HG03064 (cell line): Measurements from ENCODE around the gene FAM228B.

Experiments
- ATAC-seq: cut with Tn5 transposase; IDR thresholded peaks from one replicate; pipeline ENCODE4 v1.9.1; 2021; ENCODE audit warnings: low read depth; ENCODE audit not compliant: unreplicated experiment

The FAM228B gene

GRCh38 chr2:24200799-24201198, 77.5 kb downstream of the FAM228B start:
- no peak for ATAC-seq

DNA sequence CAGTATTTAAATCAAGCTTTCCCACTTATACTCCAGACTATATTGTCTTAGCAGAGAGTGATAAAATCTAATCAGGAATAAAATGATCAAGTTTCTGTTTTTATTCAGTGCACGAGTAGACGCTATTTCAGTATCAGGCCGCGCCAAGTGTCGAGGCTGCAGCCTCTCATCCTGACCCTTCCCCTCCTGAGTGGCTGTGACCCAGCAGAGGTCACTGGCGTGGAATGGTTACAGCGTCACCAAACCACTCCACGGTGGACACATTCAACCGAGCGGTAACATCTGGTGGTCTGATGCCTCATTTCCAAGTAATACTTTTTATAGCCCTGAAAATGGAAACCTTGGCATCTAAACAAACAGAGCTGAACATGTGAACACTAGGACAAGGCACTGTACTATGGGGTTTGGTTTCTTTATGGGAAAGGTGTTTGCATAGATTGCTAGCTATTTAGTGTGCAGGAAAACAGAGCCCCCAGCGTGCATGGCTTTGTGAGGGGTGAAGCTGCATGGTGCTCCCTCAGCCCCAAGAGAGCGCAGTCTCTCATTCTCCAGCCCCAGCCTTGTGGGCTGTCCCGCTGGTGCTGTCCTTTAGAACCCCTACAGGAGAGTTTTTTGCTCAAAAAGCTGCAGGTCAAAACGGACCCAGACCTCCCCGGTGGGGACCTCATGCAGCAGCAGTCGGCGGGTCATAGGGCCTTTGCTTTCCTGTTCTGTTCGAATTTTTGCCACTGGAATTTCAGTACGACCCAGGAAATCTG, 79.9 kb downstream of the FAM228B start:
- no peak for ATAC-seq

DNA sequence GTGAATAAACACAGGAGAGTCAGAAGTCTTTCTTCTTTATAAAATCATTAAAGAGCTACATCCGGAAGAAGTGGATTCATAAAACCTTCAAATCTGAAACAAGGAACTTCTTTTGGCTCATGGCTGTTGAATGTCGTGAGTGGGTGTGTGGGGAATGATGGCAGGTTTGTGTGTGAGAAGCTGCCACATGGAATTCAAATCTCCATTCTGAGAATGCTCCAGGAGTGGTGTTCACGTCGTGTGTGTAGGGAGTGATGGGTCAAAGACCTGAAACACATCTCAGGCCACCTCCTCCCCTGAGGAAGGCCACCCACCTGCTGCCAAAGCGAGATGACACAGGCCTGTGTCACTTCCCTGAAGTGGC, 80.5 kb downstream of the FAM228B start:
- no peak for ATAC-seq

- no peak for ATAC-seq
Measured at GRCh38 chr2:24204505-24204904, 81.2 kb downstream of the FAM228B start.

DNA sequence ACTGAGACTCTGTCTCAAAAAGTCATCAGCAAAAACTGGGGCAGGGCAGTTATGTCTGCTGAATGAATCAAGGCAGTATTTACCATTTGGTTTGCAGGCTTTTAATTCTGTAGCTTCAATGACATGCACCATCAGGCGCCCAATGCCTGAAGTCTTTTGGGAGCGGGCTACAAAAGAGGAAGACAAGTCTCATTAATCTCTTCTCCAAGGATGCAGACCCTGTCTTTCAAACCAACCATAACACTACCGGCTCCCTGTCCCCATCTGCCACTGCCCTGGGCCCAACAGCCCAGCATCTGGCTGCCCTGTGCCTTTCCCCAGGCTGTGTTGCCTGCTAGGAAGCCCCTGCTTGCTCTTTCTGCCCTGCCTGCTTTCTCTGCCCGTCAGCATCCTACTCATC, 81.9 kb downstream of the FAM228B start:
- ATAC-seq, result no peak

- no peak for ATAC-seq
Measured at GRCh38 chr2:24206242-24206641, 83.0 kb downstream of the FAM228B start.

DNA sequence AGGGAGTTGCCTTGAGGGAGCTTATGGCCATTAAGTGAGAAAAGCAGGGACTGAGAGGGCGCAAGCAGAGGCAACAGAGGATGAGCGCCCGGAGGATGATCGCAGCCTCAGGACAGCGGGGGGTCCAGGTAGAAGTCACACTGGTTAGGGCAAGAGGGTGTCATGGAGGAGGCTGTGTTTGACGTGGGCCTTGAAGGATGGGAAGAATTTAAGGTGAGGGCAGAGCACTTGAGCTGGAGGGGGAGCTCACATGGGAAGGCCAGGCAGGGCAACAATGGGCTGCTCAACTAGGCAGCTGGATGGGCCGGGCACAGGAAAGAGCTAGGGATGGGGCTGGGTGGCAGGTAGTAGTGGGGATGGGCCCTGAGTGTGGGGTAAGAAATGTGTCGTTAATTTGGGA, 83.4 kb downstream of the FAM228B start:
- ATAC-seq, result no peak

DNA sequence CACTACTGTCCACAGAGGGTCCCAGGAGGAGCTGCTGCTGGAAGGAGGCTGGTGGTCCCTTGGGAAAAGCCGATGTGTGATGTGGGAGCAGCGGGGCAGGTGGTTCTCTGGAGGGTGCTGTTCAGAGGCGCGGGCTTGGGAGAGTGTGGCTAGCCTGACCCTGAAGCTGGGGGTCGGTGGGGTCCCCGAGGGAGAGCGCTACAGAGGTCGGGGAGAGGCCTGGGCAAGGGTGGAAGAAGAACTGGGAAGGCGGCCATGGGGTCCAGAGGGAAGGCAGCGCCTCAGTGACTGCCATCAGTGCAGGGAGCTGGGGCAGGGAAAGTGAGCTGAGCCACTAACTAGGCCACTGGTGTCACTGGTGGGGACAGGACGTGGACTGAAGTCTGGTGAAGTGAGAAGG, 84.1 kb downstream of the FAM228B start:
- no peak for ATAC-seq

- ATAC-seq, result no peak
Measured at GRCh38 chr2:24208490-24208889, 85.2 kb downstream of the FAM228B start.

DNA sequence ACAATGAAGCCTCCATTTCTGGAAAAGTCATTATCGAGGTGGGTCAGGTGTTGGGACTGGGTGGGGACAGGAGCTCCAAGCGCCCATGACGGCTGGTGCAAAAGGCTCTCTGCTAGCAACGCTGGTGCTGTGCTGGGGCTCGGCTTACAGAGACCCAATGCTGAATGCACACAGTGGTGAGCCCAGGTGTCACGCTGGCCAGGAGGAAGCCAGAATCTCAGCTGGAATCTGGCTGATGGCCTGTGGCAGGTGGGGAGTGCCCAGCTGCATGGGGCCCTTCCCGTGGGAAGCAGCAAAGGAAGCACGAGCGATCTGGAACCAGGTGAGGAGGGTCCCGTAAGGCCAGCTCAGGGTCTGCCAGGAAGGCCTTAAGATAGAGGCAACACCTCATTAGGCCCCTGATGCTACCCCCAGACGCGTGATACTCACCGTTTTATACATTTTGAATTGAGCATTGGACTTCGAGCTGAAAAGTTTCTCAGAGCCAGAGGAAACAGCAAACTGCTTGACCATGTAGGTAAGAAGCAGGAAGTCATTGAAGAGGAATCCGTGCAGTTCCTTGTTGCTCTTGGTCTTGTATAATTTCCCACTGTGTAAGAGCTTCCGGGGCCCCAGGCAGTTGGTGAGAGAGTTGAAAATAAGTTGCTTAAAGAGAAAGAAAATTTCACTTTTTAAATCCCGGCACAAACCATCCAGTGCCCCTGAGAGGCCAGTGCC, 86.3 kb downstream of the FAM228B start:
- ATAC-seq, result no peak

- ATAC-seq, result no peak
Measured at GRCh38 chr2:24210106-24210455, 86.8 kb downstream of the FAM228B start.

DNA sequence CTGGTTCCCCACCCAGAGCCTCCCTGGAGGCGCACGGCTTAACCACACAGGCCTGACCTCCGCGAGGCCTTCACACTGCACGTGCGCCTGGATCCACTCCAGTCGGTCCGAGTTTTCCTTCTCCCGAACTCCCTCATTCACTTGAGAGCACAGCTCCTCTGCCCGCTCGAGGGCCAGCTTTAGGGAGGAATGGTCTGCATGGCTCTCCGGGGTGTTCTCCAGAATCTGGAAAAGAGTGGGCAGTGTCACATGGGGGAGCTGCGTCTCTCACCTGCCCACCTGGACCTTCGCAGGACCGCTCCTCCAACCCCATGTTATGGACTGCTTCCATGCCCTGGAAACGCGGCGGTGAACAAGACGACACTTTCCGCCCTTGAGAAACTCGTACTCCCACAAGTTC, 87.5 kb downstream of the FAM228B start:
- no peak for ATAC-seq

GRCh38 chr2:24211408-24211807, 88.1 kb downstream of the FAM228B start:
- ATAC-seq, result no peak

DNA sequence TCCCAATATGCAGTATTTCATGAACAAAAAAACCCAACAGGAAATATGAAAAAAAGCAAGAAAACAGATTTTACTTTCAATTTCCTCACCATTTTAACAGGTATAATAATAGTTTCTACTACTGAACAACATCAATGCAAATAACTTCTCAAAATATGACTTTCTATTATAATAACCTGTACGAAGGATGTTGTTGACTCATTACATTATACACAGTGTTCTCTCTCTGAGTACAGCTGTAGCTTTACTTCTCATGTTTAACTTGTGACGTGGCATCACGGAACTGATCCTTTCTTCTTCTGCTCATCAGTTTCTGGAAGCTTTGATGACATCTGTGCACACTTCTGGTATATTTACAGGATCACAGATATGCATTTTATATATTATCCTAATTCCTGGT, 91.6 kb downstream of the FAM228B start:
- peak; percentile 81 for ATAC-seq
